Effector memory CD4-positive, alpha-beta T cell (primary cell): ENCODE results near the gene ANKS1B.
"Not testable (repeated sequence)": the region's sequence is repeated elsewhere in the genome, so short reads cannot be mapped to it uniquely, and the experiment has no call there.

Experiments
- DNase-seq, 3 donors: peaks; one replicate each; pipeline ENCODE4 v3.0.0-alpha.2; 2020
- H3K27ac ChIP-seq: 2 replicates; pipeline ENCODE4 v1.7.0; 2013; ENCODE audit warnings: mild to moderate bottlenecking, low read length, moderate library complexity; ENCODE audit not compliant: insufficient read depth, poor library complexity, severe bottlenecking
- H3K27me3 ChIP-seq: replicated peaks from 2 replicates; pipeline ENCODE4 v1.7.0; 2013; ENCODE audit warnings: mild to moderate bottlenecking, low read length; ENCODE audit not compliant: insufficient read depth, control insufficient read depth, poor library complexity, severe bottlenecking
- H3K36me3 ChIP-seq: 2 replicates; pipeline ENCODE4 v1.7.0; 2013; ENCODE audit warnings: mild to moderate bottlenecking, low read length, moderate library complexity; ENCODE audit not compliant: control insufficient read depth, insufficient read depth
- H3K4me1 ChIP-seq: 2 replicates; pipeline ENCODE4 v1.7.0; 2013; ENCODE audit warnings: low read length, mild to moderate bottlenecking; ENCODE audit not compliant: control insufficient read depth, insufficient read depth, poor library complexity, severe bottlenecking
- H3K4me3 ChIP-seq: 2 replicates; pipeline ENCODE4 v1.7.0; 2013; ENCODE audit warnings: low read length, low read depth, mild to moderate bottlenecking; ENCODE audit not compliant: insufficient read depth, poor library complexity, severe bottlenecking
- H3K9me3 ChIP-seq: 2 replicates; pipeline ENCODE4 v1.7.0; 2013; ENCODE audit warnings: mild to moderate bottlenecking, low read length, moderate library complexity; ENCODE audit not compliant: control insufficient read depth

ANKS1B gene

DNA sequence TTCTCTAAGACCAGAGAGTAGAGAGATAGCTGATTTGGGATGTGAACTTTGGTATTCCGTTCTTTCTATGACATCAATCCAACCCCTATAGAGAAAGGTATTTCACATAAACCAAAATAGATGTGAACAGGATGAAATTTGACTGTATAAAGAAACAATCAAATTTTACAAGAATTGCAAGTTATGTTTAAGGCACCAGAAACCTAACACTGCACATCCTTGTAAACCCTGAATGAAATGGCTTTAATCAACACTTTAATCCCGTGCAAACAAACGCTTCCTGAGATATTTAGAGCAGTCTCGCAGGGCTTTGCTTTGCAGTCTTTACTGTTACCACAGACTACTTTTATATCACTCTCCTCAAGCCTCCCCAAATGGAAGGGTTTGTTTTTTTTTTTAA is 1214.5 kb downstream of the ANKS1B start:
- Histone ChIP-seq H3K4me1 (no peaks in the 10 kb centered on the region), H3K4me3 (no peak overlapping the region), H3K27ac (no peak overlapping the region), H3K36me3 (no peaks in the 10 kb centered on the region), H3K9me3 (no peaks in the 10 kb centered on the region), H3K27me3 (no peaks in the 10 kb centered on the region)
- DNase-seq = no peak

DNA sequence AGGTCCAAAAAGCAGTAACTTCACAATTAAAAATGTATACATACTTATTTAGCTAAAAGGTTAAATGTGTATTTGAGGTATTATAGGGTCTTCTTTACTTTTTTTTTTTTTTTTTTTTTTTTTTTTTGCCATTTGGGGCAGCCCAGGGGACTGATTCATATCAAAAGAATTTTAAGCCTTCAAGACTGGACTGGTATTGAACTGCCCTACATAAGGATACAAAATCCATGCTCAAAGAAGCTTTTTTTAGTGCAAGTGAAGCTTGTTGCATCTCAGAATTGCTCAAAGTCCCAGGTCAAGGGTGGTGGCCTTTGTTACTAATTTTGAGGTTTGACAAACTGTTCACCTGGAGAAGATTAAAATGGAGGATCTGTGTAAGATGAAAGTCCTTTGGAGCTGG is 1215.7 kb downstream of the ANKS1B start:
- DNase-seq = no peak
- Histone ChIP-seq H3K4me3 (no peak overlapping the region), H3K27ac (no peak overlapping the region), H3K9me3 (no peaks in the 10 kb centered on the region), H3K36me3 (no peaks in the 10 kb centered on the region), H3K27me3 (no peaks in the 10 kb centered on the region), H3K4me1 (no peaks in the 10 kb centered on the region)

GRCh38 chr12:98767248-98767647 is 1217.5 kb downstream of the ANKS1B start:
- Histone ChIP-seq H3K4me1 (no peaks in the 10 kb centered on the region), H3K9me3 (no peaks in the 10 kb centered on the region), H3K27me3 (no peaks in the 10 kb centered on the region), H3K27ac (no peak overlapping the region), H3K4me3 (no peak overlapping the region), H3K36me3 (no peaks in the 10 kb centered on the region)
- no peak for DNase-seq

GRCh38 chr12:98763656-98764055 is 1221.1 kb downstream of the ANKS1B start:
- Histone ChIP-seq H3K4me3 (no peak overlapping the region), H3K9me3 (no peaks in the 10 kb centered on the region), H3K4me1 (no peaks in the 10 kb centered on the region), H3K27me3 (no peaks in the 10 kb centered on the region), H3K36me3 (no peaks in the 10 kb centered on the region), H3K27ac (no peak overlapping the region)
- no peak for DNase-seq

- Histone ChIP-seq H3K4me1 (no peaks in the 10 kb centered on the region), H3K36me3 (no peaks in the 10 kb centered on the region), H3K4me3 (no peak overlapping the region), H3K27ac (no peak overlapping the region), H3K9me3 (no peaks in the 10 kb centered on the region), H3K27me3 (no peaks in the 10 kb centered on the region)
- DNase-seq = no peak
These were observed 1226.4 kb downstream of the ANKS1B start for GRCh38 chr12:98758331-98758730.

DNA sequence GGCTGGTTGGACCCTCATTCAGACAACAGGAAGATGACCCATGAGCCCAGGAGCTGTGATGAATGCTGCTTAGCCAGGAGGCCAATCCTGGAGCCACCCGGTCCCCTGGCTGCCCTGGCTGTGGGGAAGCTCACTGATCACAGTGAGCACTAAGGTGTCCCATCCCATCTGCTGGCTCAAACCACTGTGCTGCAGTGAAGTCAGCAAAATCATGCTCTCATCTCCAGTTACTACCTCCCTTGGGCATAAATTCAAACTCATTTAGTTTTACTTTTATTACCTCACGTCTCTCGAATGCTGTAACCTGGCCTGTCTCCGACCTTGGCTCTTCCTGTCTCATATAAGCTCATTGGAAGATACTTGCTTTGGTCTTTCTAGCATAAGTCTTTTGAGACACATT is 1227.3 kb downstream of the ANKS1B start:
- H3K4me3 ChIP-seq = no peak overlapping the region
- no peak overlapping the region for H3K27ac ChIP-seq
- H3K36me3 ChIP-seq = no peaks in the 10 kb centered on the region
- H3K9me3 ChIP-seq = no peaks in the 10 kb centered on the region
- no peaks in the 10 kb centered on the region for H3K27me3 ChIP-seq
- DNase-seq = no peak
- no peaks in the 10 kb centered on the region for H3K4me1 ChIP-seq

DNA sequence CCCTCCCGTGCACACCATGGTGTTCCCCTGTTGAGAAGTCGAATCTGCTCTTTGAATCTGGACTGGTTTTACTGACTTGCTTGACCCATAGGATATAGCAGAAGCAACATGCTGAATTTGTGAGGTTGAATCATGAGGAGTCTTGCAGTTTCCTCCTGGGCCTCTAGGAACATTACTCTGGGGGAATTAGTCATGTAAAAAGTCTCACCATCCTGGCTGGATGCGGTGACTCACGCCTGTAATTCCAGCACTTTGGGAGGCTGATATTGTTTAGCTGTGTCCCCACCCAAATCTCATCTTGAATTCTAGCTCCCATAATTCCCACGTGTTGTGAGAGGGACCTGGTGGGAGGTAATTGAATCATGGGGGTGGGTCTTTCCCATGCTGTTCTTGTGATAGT is 1228.9 kb downstream of the ANKS1B start:
- not testable (repeated sequence) for H3K27ac ChIP-seq, DNase-seq, H3K27me3 ChIP-seq, H3K36me3 ChIP-seq, H3K9me3 ChIP-seq, H3K4me1 ChIP-seq, H3K4me3 ChIP-seq

DNA sequence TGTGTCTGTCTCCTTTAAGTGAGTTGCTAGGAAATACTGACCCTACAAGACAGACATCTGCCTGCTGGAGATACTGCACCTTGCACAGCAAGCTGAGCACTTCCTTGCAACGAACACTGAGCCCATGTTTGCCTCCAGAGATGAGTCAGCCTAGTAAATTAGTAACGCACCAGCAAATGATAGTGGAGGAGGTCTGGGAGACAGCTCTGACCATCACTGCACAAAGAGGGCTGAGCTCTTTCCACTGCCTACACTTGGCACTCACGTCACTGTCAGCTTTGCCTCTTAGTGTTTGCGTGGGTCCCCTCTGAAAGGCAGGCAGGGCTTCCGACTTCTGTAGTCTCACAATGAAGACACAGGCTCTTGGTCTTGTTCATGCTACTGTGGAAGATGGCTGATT is 1230.6 kb downstream of the ANKS1B start:
- no peaks in the 10 kb centered on the region for H3K36me3 ChIP-seq
- no peaks in the 10 kb centered on the region for H3K9me3 ChIP-seq
- H3K27me3 ChIP-seq = no peaks in the 10 kb centered on the region
- H3K4me3 ChIP-seq = no peak overlapping the region
- H3K27ac ChIP-seq = no peak overlapping the region
- no peaks in the 10 kb centered on the region for H3K4me1 ChIP-seq
- no peak for DNase-seq

GRCh38 chr12:98752726-98753125 is 1232.0 kb downstream of the ANKS1B start:
- DNase-seq = no peak
- Histone ChIP-seq H3K4me3 (no peak overlapping the region), H3K4me1 (no peaks in the 10 kb centered on the region), H3K36me3 (no peaks in the 10 kb centered on the region), H3K27me3 (no peaks in the 10 kb centered on the region), H3K9me3 (no peaks in the 10 kb centered on the region), H3K27ac (no peak overlapping the region)

DNA sequence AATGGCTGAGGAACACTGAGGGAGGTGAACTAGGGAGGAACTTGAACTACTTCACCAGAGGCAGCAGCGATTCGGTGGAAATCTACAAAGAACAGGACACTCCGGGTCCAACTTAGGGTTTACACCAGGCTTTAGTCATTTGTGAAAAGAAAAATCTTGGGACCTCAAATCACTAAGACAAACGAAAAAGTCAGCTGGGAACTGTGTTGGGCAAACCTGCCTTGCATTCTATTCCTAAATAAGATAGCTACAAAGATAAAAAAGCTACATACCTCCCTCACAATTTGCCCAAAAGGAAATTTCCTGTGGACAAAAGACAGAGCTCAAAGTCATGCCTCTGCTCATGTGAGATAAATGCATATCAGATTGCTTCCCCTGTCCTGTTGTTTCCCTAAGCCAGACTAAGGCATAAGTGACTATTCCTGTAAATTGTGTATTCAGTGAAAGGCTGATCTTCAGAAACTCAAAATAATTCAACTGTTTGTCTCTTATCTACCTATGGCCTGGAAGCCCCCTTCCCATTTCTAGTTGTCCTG is 1233.1 kb downstream of the ANKS1B start:
- no peaks in the 10 kb centered on the region for H3K36me3 ChIP-seq
- no peaks in the 10 kb centered on the region for H3K4me1 ChIP-seq
- H3K4me3 ChIP-seq = no peak overlapping the region
- H3K9me3 ChIP-seq = no peaks in the 10 kb centered on the region
- H3K27ac ChIP-seq = no peak overlapping the region
- DNase-seq = no peak
- no peaks in the 10 kb centered on the region for H3K27me3 ChIP-seq

GRCh38 chr12:98750511-98750910 is 1234.2 kb downstream of the ANKS1B start:
- DNase-seq = no peak
- Histone ChIP-seq H3K4me3 (no peak overlapping the region), H3K9me3 (no peaks in the 10 kb centered on the region), H3K27me3 (no peaks in the 10 kb centered on the region), H3K36me3 (no peaks in the 10 kb centered on the region), H3K27ac (no peak overlapping the region), H3K4me1 (peaks cover 5% of the 10 kb centered on the region)
